Lower leg skin (tissue), 4 donors: ENCODE measurements around the gene LTB. TPM values are rescaled to one million over a fixed set of nuclear protein-coding genes. Genes with fewer than 3 reads are reported as not detected.

ENCODE experiments used
- DNase-seq, 2 donors: peaks; one replicate each; pipeline ENCODE4 v3.0.0-alpha.2; 2019; ENCODE audit warnings: low spot score in 2 of 2
- H3K4me3 ChIP-seq: fragments of 200-600 bp; sonication (generic); 2 replicates; pipeline ENCODE4 v1.5.1; 2017; ENCODE audit warnings: mild to moderate bottlenecking, low read depth; ENCODE audit not compliant: poor library complexity, severe bottlenecking
- POLR2A ChIP-seq, 2 donors: fragments of 450-650 bp; IDR thresholded peaks; one replicate each; pipeline ENCODE4 v1.6.1; 2016 to 2017; ENCODE audit warnings: antibody characterized with exemption in 2 of 2, mild to moderate bottlenecking in 1 of 2, moderate library complexity in 1 of 2
- WGBS, 2 donors: methylation state at CpG; one replicate each; pipeline ENCODE4 v1.1.5; 2018; 5-methylcytosine and 5-hydroxymethylcytosine counted together
- intact Hi-C: fragments of 100-400 bp; cut with DNase I; formaldehyde crosslinking; loops from one replicate; pipeline ENCODE4 v1.15.0; 2023; ENCODE audit warnings: low total_unique reads
- total RNA-seq, 4 donors: library from RNA; depleted of rRNA; stranded (reverse); fragments of >200 nt; gene quantifications; one replicate each; pipeline ENCODE4 v1.1.0, GENCODE V29; 2016
- TF ChIP-seq, protein P1 (sequence below), 3 donors: fragments of 450-650 bp; IDR thresholded peaks; one replicate each; pipeline ENCODE4 v1.5.1; 2016; ENCODE audit warnings: antibody characterized with exemption in 3 of 3, mild to moderate bottlenecking in 3 of 3, moderate library complexity in 2 of 3

Gene LTB
- total RNA-seq, 4 donors from 2014 or later: 1.1 TPM; not detected in 3

DNA sequence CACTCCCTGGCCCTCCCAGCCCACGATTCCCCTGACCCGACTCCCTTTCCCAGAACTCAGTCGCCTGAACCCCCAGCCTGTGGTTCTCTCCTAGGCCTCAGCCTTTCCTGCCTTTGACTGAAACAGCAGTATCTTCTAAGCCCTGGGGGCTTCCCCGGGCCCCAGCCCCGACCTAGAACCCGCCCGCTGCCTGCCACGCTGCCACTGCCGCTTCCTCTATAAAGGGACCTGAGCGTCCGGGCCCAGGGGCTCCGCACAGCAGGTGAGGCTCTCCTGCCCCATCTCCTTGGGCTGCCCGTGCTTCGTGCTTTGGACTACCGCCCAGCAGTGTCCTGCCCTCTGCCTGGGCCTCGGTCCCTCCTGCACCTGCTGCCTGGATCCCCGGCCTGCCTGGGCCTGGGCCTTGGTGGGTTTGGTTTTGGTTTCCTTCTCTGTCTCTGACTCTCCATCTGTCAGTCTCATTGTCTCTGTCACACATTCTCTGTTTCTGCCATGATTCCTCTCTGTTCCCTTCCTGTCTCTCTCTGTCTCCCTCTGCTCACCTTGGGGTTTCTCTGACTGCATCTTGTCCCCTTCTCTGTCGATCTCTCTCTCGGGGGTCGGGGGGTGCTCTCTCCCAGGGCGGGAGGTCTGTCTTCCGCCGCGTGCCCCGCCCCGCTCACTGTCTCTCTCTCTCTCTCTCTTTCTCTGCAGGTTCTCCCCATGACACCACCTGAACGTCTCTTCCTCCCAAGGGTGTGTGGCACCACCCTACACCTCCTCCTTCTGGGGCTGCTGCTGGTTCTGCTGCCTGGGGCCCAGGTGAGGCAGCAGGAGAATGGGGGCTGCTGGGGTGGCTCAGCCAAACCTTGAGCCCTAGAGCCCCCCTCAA, 9.9 kb downstream of the LTB start, which contains the start of gene LTA:
Gene LTA, plus strand, starts transcription at position 249 of the 871 bp plus-strand sequence. Its CDS starts 454 bp downstream, at position 703.
- DNase-seq: peak in 1 of 2 donors; percentile 80
- 84 to 85% methylated on average over 26 to 27 of the region's 27 CpGs for WGBS, 2 donors
- intact Hi-C loops: no loop called here
- no peak for TF ChIP-seq POLR2A (IDR thresholded peaks at IDR 0.05)
- TF ChIP-seq, protein P1, sequence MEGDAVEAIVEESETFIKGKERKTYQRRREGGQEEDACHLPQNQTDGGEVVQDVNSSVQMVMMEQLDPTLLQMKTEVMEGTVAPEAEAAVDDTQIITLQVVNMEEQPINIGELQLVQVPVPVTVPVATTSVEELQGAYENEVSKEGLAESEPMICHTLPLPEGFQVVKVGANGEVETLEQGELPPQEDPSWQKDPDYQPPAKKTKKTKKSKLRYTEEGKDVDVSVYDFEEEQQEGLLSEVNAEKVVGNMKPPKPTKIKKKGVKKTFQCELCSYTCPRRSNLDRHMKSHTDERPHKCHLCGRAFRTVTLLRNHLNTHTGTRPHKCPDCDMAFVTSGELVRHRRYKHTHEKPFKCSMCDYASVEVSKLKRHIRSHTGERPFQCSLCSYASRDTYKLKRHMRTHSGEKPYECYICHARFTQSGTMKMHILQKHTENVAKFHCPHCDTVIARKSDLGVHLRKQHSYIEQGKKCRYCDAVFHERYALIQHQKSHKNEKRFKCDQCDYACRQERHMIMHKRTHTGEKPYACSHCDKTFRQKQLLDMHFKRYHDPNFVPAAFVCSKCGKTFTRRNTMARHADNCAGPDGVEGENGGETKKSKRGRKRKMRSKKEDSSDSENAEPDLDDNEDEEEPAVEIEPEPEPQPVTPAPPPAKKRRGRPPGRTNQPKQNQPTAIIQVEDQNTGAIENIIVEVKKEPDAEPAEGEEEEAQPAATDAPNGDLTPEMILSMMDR (IDR thresholded peaks at IDR 0.05): no peak
- no peak within 1 kb of the TSS for H3K4me3 ChIP-seq

DNA sequence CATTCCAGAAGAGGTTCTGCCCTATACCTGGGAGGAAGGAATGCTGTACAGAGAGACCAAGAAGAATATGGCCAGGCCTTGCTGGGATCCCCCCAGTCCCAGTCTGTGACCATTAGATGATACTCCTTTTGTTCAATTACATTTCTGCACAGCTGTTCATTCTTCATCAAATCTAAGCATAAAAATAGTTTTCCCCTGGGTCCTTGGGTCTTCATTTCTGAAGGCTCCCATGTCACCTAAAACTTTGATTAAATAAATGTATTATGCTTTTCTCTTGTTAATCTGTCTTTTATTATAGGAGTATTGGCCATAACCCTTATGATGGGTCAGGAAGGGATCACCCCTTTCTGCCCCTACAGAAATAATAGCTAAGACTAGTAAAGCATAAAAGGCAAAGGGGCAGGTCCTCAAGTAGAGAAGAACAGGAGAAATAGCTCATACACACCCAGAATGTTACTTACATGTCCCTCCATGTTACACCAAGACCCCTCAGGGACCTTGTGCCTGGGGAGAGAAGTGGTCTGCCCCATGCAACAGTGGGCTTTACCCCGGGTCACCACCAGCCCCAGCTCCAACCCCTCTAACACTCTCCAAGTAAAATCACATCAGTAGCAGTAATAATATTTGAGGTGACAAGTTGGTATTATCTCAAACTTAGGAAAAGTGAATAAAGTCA, 12.2 kb downstream of the LTB start:
- WGBS, 2 donors: 78 to 89% methylated on average over 1 of the region's 1 CpG
- intact Hi-C loops: no loop called here
- TF ChIP-seq, protein P1 (IDR thresholded peaks at IDR 0.05): no peak
- TF ChIP-seq POLR2A (IDR thresholded peaks at IDR 0.05): no peak
- H3K4me3 ChIP-seq: no peak overlapping the region
- DNase-seq: peak in 1 of 2 donors; percentile 50

DNA sequence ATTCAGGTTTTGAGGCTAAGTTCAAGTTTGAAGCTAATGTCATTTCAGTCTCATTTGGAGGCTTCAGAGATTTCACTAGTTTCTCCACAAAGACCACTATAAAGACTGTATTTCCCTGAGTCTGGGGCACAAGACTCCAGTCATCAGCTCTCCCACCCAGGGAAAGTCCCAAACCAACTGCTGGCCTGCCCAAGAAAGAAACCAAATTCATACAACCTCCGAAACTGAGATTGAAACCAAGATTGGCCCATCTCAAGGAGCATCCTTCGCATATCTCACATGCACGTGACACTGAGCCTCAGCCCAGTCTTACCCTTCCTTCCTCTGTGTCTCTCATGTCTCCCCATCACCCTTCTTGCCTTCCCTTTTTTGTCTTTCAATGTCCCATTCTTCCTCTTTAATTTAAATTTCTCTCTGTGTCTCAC, 13.7 kb downstream of the LTB start:
- peak in 1 of 2 donors; percentile 78 for DNase-seq
- intact Hi-C loops: no loop called here
- WGBS, 2 donors: 81 to 82% methylated on average over 3 of the region's 3 CpGs
- no peak overlapping the region for H3K4me3 ChIP-seq
- no peak for TF ChIP-seq POLR2A (IDR thresholded peaks at IDR 0.05)
- TF ChIP-seq, protein P1 (IDR thresholded peaks at IDR 0.05): no peak

DNA sequence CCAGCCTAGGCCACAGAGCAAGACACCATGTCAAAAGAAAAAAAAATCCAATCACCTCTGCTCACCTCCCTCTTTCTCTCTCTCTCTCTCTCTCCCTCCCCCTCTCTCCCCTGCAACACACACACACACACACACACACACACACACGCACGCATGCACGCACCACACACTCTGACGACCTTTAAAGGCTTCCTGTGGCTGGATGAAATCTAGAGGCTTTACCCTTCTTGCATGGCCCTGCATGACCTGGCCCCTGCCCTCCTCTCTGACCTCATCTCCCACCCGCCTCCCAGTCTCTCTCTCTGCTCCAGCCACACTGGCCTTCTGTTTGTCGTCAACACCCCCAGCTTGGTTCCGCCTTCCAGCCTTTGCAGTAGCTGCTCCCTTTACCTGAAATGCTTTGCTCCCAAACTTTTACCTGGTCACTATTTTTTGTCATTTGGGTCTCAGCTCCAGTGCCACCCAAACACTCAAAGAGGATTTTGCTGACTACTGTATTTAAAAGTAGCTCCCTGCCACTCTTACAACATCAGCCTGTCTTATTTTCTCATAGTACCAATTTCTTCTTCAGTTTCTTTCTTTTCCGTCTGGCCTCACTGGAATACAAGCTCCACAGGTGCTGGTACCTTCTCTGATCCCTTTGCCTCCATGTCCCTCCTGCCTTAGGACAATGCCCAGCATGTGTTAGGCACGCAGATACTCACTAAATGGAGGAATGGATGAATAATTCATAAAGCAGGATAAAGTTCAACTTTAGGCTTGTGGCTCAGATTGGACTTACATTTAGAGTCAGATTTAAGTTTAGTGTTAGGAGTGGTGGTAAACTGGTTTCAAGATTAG, 14.5 kb downstream of the LTB start:
- no peak overlapping the region for H3K4me3 ChIP-seq
- intact Hi-C loops: no loop called here
- TF ChIP-seq, protein P1 (IDR thresholded peaks at IDR 0.05): no peak
- no peak for TF ChIP-seq POLR2A (IDR thresholded peaks at IDR 0.05)
- no peak for DNase-seq
- 58 to 64% methylated on average over 9 of the region's 9 CpGs for WGBS, 2 donors

DNA sequence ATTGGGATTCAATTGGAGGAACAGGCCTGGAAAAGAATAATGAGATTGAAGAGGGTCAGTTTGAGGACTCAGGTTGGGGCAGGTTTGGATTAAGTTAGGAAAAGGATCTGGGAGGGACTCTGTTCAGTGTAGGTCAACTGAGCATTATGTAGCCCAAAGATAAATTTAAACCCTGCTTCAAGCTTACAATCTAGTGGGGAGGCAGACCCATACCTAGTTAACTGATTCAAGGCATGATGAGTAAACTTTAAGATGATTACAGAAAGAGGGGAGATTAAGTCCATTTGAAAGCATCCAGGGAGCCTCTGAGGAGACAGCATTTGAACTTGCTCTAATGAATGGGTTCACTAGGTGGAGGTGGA, 21.5 kb downstream of the LTB start:
- DNase-seq: no peak
- TF ChIP-seq POLR2A (IDR thresholded peaks at IDR 0.05): no peak
- intact Hi-C loops: no loop called here
- no peak overlapping the region for H3K4me3 ChIP-seq
